Brain microvascular endothelial cell (primary cell): ENCODE measurements around the gene SUPV3L1.
A peak's percentile ranks its signal among the peaks of the same experiment; 100 is the strongest.

ENCODE experiments used
- DNase-seq: peaks from one replicate; pipeline ENCODE4 v3.0.0-alpha.2; 2020
- H3K27ac ChIP-seq: fragments of 250-450 bp; sonication (Bioruptor Pico); 2 replicates; pipeline ENCODE4 v1.5.1; 2020; ENCODE audit warnings: mild to moderate bottlenecking, moderate library complexity
- H3K27me3 ChIP-seq: fragments of 250-450 bp; sonication (Bioruptor Pico); replicated peaks from 2 replicates; pipeline ENCODE4 v1.5.1; 2020; ENCODE audit warnings: mild to moderate bottlenecking
- H3K36me3 ChIP-seq: fragments of 250-450 bp; sonication (Bioruptor Pico); replicated peaks from 2 replicates; pipeline ENCODE4 v1.5.1; 2020; ENCODE audit warnings: mild to moderate bottlenecking
- H3K4me3 ChIP-seq: 2 replicates; pipeline ENCODE4 v1.5.1; 2011; ENCODE audit warnings: low read depth, mild to moderate bottlenecking, control low read depth, low read length, moderate library complexity
- in situ Hi-C: cut with HindIII; loops from 2 replicates; pipeline ENCODE4 v1.10.0; 2017; ENCODE audit warnings: low sequenced_read_pairs, low pct_ligation_motif_present
- TF ChIP-seq, protein P1 (sequence below): IDR thresholded peaks from 2 replicates; pipeline ENCODE4 v1.5.1; 2011; ENCODE audit warnings: low read depth, mild to moderate bottlenecking, moderate library complexity, low read length, control low read depth, inconsistent platforms; ENCODE audit errors: missing control alignments

Gene SUPV3L1

DNA sequence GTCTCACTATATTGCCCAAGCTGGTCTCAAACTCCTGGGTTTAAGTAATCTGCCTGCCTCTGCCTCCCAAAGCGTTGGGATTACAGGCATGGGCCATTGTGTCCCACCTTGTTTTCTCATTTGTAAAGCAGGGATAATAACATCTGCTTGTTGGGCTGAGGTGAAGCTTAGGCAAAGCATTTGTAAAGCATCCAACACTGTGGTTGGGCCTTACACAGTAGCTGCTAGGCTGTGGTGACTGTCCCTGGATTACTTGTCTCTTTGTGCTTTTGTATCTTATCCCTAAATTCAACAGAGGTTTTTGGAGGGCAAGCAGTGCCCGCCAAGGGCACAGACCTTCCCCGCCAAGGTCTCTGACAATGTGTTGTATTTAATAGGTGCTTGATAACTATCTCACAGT, 54.4 kb downstream of the SUPV3L1 start:
- DNase-seq = no peak
- H3K27ac ChIP-seq = no peak overlapping the region
- no peaks in the 10 kb centered on the region for H3K27me3 ChIP-seq
- in situ Hi-C loops = loop anchor here (25.0 kb wide), 1 partner anchor 153 kb away; no protein-coding TSS in a partner anchor
- H3K4me3 ChIP-seq = no peak overlapping the region
- no peaks in the 10 kb centered on the region for H3K36me3 ChIP-seq
- TF ChIP-seq, protein P1, sequence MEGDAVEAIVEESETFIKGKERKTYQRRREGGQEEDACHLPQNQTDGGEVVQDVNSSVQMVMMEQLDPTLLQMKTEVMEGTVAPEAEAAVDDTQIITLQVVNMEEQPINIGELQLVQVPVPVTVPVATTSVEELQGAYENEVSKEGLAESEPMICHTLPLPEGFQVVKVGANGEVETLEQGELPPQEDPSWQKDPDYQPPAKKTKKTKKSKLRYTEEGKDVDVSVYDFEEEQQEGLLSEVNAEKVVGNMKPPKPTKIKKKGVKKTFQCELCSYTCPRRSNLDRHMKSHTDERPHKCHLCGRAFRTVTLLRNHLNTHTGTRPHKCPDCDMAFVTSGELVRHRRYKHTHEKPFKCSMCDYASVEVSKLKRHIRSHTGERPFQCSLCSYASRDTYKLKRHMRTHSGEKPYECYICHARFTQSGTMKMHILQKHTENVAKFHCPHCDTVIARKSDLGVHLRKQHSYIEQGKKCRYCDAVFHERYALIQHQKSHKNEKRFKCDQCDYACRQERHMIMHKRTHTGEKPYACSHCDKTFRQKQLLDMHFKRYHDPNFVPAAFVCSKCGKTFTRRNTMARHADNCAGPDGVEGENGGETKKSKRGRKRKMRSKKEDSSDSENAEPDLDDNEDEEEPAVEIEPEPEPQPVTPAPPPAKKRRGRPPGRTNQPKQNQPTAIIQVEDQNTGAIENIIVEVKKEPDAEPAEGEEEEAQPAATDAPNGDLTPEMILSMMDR = no peak

- H3K27ac ChIP-seq = no peak overlapping the region
- in situ Hi-C loops = loop anchor here (25.0 kb wide), 1 partner anchor 150 kb away; no protein-coding TSS in a partner anchor
- H3K36me3 ChIP-seq = no peaks in the 10 kb centered on the region
- peak; percentile 75 for DNase-seq
- no peak overlapping the region for H3K4me3 ChIP-seq
- no peaks in the 10 kb centered on the region for H3K27me3 ChIP-seq
- TF ChIP-seq, protein P1 = peak; percentile 96
Observed at GRCh38 chr10:69237528-69238159, 57.6 kb downstream of the SUPV3L1 start.

GRCh38 chr10:69239136-69239535, 59.1 kb downstream of the SUPV3L1 start:
- in situ Hi-C loops = loop anchor here (25.0 kb wide), 1 partner anchor 148 kb away; no protein-coding TSS in a partner anchor
- H3K27ac ChIP-seq = no peak overlapping the region
- H3K36me3 ChIP-seq = no peaks in the 10 kb centered on the region
- TF ChIP-seq, protein P1 = no peak
- H3K4me3 ChIP-seq = no peak overlapping the region
- no peak for DNase-seq
- H3K27me3 ChIP-seq = no peaks in the 10 kb centered on the region

DNA sequence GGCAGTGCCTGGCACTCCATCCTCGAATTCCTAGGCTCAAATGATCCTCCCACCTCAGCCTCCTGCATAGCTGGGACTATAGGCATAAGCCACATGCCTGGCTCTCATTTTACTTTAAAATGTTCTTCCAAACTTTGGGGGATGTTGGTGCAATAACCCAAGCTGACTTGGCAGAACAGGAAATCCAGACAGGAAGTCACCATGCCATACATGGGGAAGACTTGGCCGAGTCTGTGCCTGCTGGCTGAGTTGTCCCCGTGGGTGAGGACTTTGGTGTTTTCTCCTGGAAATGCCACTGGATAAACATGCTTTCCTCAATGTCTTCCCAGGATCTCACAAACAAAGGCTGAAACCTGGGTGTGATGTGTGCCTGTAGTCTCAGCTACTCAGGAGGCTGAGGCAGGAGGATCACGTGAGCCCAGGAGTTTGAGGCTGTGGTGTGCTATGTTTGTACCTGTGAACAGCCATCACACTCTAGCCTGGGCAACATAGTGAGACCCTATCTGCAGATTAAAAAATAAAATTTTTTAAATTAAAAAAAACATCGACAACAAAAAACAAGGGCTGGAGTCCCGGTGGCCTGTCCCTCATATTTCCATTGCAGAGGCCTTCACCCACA, 59.9 kb downstream of the SUPV3L1 start:
- in situ Hi-C loops = loop anchor here (25.0 kb wide), 1 partner anchor 147 kb away; no protein-coding TSS in a partner anchor
- no peak for DNase-seq
- TF ChIP-seq, protein P1 = no peak
- no peak overlapping the region for H3K27ac ChIP-seq
- H3K36me3 ChIP-seq = no peaks in the 10 kb centered on the region
- H3K4me3 ChIP-seq = no peak overlapping the region
- no peaks in the 10 kb centered on the region for H3K27me3 ChIP-seq

DNA sequence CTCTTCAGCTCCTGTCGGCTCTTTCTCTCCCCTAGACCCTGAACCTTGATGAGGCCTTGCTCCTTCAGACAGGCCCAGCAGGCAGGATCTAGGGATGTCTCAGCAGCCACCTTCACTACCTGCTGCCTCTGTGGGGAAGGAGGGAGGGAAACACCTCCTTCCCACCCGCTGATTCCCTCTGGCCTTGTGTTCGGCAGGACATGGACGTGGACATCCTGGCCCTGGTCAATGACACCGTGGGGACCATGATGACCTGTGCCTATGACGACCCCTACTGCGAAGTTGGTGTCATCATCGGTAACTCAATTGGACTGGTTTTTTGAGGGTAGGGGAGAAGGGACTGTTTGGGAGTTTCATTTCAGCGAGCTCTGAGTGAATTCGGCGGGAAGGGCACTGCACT, 60.4 kb downstream of the SUPV3L1 start:
- H3K27me3 ChIP-seq = no peaks in the 10 kb centered on the region
- in situ Hi-C loops = loop anchor here (25.0 kb wide), 1 partner anchor 147 kb away; no protein-coding TSS in a partner anchor
- no peak overlapping the region for H3K27ac ChIP-seq
- no peaks in the 10 kb centered on the region for H3K36me3 ChIP-seq
- no peak for DNase-seq
- TF ChIP-seq, protein P1 = no peak
- no peak overlapping the region for H3K4me3 ChIP-seq
